ENCODE results near the gene CCDC87.

The CCDC87 gene

DNA sequence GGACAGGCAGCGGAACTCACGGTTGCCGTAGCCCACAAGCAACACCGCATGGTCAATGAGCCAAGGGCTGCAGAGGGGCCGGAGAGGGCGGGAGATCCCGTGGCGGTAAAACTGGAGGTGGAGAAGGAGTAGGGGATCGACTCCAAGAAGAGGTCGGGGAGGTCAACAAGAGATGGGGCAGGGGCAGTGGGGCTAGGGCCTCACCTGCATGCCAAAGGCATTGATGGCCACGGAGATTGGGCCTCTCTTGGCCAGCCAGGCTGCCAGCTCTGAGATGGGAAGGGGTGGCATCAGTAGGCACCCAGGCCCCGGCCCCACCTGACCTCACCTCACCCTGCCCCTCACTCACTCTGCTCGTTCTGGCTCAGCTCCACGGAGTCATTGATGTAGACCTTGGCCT, 28.3 kb downstream of the CCDC87 start:
- no peaks in the 10 kb centered on the region for H3K36me3 ChIP-seq (ENCODE audit: control insufficient read depth, insufficient read depth, low read length)
- no peak overlapping the region for H3K9ac ChIP-seq
- H3K9me3 ChIP-seq (ENCODE audit: control insufficient read depth, low read length) = no peaks in the 10 kb centered on the region
- TF ChIP-seq, protein P1, sequence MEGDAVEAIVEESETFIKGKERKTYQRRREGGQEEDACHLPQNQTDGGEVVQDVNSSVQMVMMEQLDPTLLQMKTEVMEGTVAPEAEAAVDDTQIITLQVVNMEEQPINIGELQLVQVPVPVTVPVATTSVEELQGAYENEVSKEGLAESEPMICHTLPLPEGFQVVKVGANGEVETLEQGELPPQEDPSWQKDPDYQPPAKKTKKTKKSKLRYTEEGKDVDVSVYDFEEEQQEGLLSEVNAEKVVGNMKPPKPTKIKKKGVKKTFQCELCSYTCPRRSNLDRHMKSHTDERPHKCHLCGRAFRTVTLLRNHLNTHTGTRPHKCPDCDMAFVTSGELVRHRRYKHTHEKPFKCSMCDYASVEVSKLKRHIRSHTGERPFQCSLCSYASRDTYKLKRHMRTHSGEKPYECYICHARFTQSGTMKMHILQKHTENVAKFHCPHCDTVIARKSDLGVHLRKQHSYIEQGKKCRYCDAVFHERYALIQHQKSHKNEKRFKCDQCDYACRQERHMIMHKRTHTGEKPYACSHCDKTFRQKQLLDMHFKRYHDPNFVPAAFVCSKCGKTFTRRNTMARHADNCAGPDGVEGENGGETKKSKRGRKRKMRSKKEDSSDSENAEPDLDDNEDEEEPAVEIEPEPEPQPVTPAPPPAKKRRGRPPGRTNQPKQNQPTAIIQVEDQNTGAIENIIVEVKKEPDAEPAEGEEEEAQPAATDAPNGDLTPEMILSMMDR (IDR thresholded peaks at IDR 0.05) = no peak
- H3K4me1 ChIP-seq = no peaks in the 10 kb centered on the region
- H3K4me3 ChIP-seq (ENCODE audit: low read depth, low read length) = no peak overlapping the region
- no peaks in the 10 kb centered on the region for H3K79me2 ChIP-seq
- no peak overlapping the region for H3K4me2 ChIP-seq (ENCODE audit: low read length)
- H2AFZ ChIP-seq = no peak overlapping the region
- H3K27me3 ChIP-seq (ENCODE audit: control insufficient read depth, insufficient read depth, low read length) = no peaks in the 10 kb centered on the region
- no peak overlapping the region for H3K27ac ChIP-seq

- H3K9me3 ChIP-seq (ENCODE audit: control insufficient read depth, low read length) = no peaks in the 10 kb centered on the region
- H3K79me2 ChIP-seq = no peaks in the 10 kb centered on the region
- H3K27me3 ChIP-seq (ENCODE audit: control insufficient read depth, insufficient read depth, low read length) = no peaks in the 10 kb centered on the region
- peaks cover under 1% of the 10 kb centered on the region for H3K4me1 ChIP-seq
- TF ChIP-seq, protein P1 (IDR thresholded peaks at IDR 0.05) = no peak
- H3K4me3 ChIP-seq (ENCODE audit: low read depth, low read length) = no peak overlapping the region
- H3K27ac ChIP-seq = no peak overlapping the region
- H2AFZ ChIP-seq = no peak overlapping the region
- H3K36me3 ChIP-seq (ENCODE audit: control insufficient read depth, insufficient read depth, low read length) = no peaks in the 10 kb centered on the region
- no peak overlapping the region for H3K9ac ChIP-seq
- no peak overlapping the region for H3K4me2 ChIP-seq (ENCODE audit: low read length)
Measured at GRCh38 chr11:66563832-66564231, 29.0 kb downstream of the CCDC87 start.

GRCh38 chr11:66562907-66563583, 29.8 kb downstream of the CCDC87 start:
- H3K79me2 ChIP-seq = no peaks in the 10 kb centered on the region
- H3K4me1 ChIP-seq = peaks cover 4% of the 10 kb centered on the region
- no peak overlapping the region for H3K4me2 ChIP-seq (ENCODE audit: low read length)
- H3K9ac ChIP-seq = no peak overlapping the region
- no peak overlapping the region for H3K27ac ChIP-seq
- no peak overlapping the region for H2AFZ ChIP-seq
- no peak overlapping the region for H3K4me3 ChIP-seq (ENCODE audit: low read depth, low read length)
- no peaks in the 10 kb centered on the region for H3K9me3 ChIP-seq (ENCODE audit: control insufficient read depth, low read length)
- H3K27me3 ChIP-seq (ENCODE audit: control insufficient read depth, insufficient read depth, low read length) = no peaks in the 10 kb centered on the region
- H3K36me3 ChIP-seq (ENCODE audit: control insufficient read depth, insufficient read depth, low read length) = no peaks in the 10 kb centered on the region
- TF ChIP-seq, protein P1 (IDR thresholded peaks at IDR 0.05) = no peak

- no peaks in the 10 kb centered on the region for H3K36me3 ChIP-seq (ENCODE audit: control insufficient read depth, insufficient read depth, low read length)
- no peak overlapping the region for H3K4me3 ChIP-seq (ENCODE audit: low read depth, low read length)
- no peaks in the 10 kb centered on the region for H3K27me3 ChIP-seq (ENCODE audit: control insufficient read depth, insufficient read depth, low read length)
- H3K79me2 ChIP-seq = no peaks in the 10 kb centered on the region
- no peak overlapping the region for H2AFZ ChIP-seq
- peaks cover 4% of the 10 kb centered on the region for H3K4me1 ChIP-seq
- no peak overlapping the region for H3K27ac ChIP-seq
- TF ChIP-seq, protein P1 (IDR thresholded peaks at IDR 0.05) = no peak
- no peaks in the 10 kb centered on the region for H3K9me3 ChIP-seq (ENCODE audit: control insufficient read depth, low read length)
- H3K4me2 ChIP-seq (ENCODE audit: low read length) = no peak overlapping the region
- H3K9ac ChIP-seq = no peak overlapping the region
Measured at GRCh38 chr11:66562275-66562674, 30.6 kb downstream of the CCDC87 start.

GRCh38 chr11:66561975-66562248, 31.0 kb downstream of the CCDC87 start:
- no peaks in the 10 kb centered on the region for H3K79me2 ChIP-seq
- H3K4me1 ChIP-seq = peaks cover 4% of the 10 kb centered on the region
- H3K36me3 ChIP-seq (ENCODE audit: control insufficient read depth, insufficient read depth, low read length) = no peaks in the 10 kb centered on the region
- H3K27me3 ChIP-seq (ENCODE audit: control insufficient read depth, insufficient read depth, low read length) = no peaks in the 10 kb centered on the region
- no peak overlapping the region for H3K27ac ChIP-seq
- H3K4me2 ChIP-seq (ENCODE audit: low read length) = no peak overlapping the region
- no peaks in the 10 kb centered on the region for H3K9me3 ChIP-seq (ENCODE audit: control insufficient read depth, low read length)
- H3K4me3 ChIP-seq (ENCODE audit: low read depth, low read length) = no peak overlapping the region
- TF ChIP-seq, protein P1 (IDR thresholded peaks at IDR 0.05) = no peak
- H2AFZ ChIP-seq = no peak overlapping the region
- H3K9ac ChIP-seq = no peak overlapping the region
